Fibroblast of gingiva (primary cell): ENCODE measurements around the gene USP12.
"Not testable (repeated sequence)": the region's sequence is repeated elsewhere in the genome, so short reads cannot be mapped to it uniquely, and the experiment has no call there.

Source experiments
- DNase-seq: peaks from one replicate; pipeline ENCODE4 v3.0.0-alpha.2; 2011; ENCODE audit warnings: low read depth

The USP12 gene

GRCh38 chr13:27073186-27073585, 98.4 kb downstream of the USP12 start:
- DNase-seq = no peak

DNA sequence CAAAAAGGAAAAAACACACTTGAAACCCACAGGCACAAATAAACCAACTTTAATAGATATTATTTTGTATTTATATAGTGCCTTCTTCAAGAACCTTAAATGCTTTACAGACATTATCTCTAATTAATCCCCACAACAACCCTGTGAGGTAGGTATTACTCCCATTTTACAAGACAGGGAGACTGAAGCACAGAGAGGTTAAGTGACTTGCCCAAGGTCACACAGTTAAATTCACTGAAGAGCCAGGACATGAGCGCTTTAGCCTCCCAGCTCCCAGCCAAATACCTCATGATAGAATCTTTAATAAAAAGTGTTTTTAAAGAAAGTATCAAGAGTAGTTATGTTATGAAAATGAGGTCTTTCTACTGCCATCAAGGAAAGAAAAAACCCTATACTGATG, 105.5 kb downstream of the USP12 start:
- DNase-seq = not testable (repeated sequence)

- DNase-seq = no peak
These were observed 106.0 kb downstream of the USP12 start for GRCh38 chr13:27065582-27065981.

DNA sequence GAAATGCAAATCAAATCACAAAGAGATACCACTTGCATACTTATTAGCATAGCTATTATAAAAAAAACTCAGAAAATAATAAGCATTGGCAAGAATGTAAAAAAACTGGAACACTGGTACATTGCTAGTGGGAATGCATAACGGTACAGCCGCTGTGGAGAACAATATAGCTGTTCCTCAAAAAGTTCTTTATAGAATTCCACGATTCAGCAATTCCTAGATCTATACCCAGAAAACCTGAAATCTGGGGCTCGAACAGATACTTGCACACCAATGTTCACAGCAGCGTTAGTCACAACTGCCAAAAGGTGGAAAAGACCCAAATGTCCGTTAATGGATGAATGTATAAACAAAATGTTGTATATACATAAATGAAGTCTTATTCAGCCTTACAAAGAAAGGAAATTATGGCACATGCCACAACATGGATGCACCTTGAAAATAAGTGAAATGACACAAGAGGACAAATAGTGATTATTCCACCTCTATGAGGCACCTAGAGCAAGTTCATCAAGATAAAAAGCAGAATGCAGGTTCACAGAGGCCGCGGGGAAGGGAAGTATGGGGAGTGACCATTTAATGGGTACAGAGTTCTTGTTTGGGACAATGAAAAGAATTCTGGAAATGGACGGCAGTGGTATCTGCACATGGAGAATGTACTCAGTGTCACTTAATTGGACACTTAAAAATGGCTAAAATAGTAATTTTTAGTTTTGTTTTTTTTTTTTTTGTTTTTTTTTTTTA, 107.2 kb downstream of the USP12 start:
- DNase-seq = no peak

- DNase-seq = no peak
These were observed 113.8 kb downstream of the USP12 start for GRCh38 chr13:27057817-27058216.

DNA sequence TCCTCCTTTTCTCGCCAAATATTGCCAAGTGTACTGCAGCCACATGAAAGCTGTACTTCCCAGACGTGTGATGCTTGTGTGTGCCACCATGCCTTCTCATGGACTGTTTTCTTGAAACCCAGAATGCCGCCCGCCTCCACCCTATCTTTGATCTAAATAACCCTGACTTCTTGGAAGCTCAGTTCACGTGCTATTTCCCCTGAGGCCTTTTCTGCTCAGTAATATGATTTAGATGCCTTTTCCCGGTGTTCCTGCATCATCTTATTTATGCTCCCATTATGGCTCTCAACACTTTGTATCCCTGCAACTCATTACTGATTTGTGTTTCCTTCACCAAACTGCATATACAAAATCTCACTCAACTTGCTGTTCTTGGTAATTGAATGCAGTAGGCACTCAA, 116.1 kb downstream of the USP12 start:
- DNase-seq = no peak

DNA sequence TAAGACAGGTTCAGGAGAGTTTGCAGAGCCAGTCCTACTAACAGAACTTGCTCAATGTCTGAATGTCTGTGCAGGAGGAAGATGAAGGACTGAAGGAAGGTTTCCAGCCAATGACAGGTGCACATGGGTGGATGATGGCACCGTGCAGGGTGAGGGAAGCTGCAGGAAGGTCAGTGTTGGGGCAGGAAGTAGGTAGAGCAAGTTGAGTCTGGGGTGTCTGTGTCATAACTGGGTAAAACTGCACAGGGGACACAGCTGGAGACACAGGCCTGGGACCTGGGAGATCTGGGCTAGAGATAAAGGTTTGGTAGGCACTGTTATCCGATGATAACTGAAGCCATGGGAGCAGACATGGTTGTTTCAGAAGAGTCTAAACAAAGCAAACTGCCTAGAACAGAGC, 116.9 kb downstream of the USP12 start:
- no peak for DNase-seq

DNA sequence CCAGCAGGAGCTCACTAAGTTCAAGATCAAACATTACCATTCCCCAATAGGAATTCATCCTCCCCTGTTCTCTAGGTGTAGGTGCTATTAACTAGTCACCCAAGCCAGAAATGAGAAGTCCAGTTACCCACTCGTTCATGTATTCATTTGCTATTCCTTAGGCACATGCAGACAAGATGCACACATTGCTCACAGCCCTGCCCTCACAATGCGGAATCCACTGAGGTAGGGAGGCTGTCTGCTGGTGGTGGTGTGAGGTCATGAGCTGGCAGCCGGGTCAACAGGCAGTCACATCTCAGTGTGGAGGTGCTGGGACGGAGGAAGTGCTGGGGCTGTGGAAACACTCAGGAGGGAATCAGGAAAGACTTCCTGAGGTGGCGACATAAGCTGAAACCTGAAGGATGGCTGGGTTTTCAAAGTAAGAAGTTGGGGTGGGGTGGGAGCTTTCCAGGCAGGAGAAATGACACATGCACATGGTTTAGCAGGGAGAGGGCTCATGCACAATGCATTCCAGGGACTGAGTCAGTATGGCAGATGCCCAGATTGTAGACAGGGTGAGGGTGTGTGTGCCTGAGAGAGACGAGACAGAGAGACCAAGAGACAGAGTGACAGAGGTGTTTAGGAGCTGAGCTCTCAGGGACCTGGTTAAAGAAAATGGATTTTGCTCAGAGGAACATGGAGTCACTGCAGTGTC, 117.6 kb downstream of the USP12 start:
- DNase-seq = peak; percentile 71

DNA sequence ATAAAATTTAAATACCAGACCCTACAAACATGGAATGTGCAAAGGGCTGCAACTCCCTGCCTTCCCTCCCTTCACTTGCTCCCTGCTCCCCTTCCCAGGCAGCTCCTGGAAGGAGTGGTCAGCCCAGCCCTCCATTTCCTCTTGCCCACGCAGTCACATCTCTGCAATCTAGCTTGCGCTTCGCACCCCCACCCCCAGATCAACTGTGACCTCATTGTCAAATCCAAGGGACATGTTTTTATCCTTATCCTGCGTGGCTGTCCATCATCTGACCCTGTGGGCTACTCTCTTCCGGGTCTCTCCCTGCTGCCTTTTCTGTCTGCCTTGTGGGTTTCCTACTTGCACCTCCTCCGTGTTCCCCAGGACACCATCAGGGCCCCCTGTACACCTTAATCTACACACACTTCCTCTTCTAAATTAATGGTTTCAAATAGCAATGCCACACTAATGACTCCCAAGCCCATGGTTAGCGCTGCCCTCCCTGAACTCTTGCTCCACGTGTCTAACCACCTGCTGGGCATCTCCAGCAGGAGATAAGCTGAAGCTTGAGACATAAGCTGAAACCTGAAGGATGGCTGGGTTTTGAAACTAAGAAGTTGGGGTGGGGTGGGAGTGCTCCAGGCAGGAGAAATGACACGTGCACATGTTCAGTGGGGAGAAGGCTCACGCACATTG, 118.3 kb downstream of the USP12 start:
- no peak for DNase-seq

- DNase-seq = no peak
These were observed 118.9 kb downstream of the USP12 start for GRCh38 chr13:27052551-27053208.

DNA sequence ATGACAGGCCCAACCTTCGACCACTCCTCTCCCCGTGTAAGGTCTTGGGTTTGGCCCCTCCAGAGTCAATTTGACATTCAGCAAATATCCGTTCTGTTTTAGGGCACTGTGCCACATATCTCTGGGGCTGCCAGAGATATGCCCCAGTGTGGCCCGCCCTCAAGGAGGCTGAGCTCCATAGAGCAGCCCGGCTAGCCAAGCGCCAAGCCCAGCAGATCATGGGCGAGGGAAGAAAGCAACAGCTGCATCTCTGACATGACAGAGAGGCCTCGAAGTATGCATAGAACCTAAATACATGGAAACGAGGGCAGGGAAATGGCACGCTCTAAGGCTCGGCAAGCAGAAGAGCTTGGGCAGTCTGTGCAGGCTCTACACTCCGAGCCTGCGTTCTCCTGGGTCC, 124.5 kb downstream of the USP12 start:
- no peak for DNase-seq

DNA sequence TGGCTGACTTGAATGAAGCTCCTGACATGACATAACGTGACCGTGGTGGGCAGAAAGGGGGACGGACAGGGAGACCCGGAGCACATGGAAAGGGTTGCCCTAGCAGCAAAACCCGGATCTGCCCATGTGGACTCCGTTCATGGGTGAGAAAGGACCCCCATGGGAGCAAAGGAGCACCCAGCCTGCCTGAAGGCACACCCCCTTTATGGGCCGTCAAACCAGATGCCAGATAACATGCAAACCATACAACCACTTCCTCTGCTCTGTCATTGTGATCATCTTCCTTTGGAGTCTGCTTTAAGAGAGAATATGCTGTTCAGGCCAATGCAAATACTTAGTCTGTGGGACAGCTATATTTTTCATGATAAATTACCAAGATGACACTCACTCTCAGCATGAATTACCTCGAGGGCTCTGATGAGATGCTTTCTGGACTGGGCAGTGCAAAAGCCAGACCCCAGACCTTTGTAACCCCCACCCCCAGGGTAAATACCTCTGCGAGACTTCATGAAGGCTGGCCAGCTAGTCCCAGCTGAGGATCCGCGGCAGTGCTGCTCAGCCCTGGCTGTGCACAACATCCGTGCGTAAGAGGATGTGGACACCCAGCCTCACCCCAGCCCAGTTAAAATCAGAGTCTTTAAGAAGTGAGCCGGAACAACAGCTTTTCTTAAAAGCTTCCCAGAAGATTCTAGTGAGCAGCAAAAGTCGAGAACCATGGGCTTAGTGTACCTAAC, 126.6 kb downstream of the USP12 start:
- DNase-seq = no peak

- DNase-seq = peak; percentile 98
These were observed 128.6 kb downstream of the USP12 start for GRCh38 chr13:27043013-27043412.

- DNase-seq = no peak
These were observed 130.3 kb downstream of the USP12 start for GRCh38 chr13:27041341-27041740.

- no peak for DNase-seq
These were observed 130.8 kb downstream of the USP12 start for GRCh38 chr13:27040826-27041108.

GRCh38 chr13:27039171-27039701, 132.4 kb downstream of the USP12 start:
- no peak for DNase-seq

- DNase-seq = peak; percentile 34
These were observed 133.3 kb downstream of the USP12 start for GRCh38 chr13:27038323-27038722.

DNA sequence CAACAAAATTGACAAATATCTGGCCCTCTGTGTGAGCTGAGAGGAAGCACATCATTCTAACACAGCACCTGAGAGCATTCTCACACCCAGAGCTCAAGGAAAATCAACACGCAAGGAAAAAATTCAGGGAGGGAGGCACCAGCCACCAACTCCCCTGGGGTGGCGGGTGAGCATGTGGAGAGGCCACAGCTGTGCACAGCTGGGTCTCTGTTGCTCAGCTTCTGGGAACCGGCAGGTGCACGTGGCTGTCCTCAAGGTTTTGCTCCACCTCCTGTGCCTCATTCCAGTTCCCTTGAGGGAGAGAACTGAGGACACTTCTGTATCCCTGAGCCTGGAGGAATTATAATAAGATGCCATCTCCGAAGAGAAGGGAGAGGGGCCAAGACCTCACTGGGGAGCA, 134.0 kb downstream of the USP12 start:
- DNase-seq = no peak

DNA sequence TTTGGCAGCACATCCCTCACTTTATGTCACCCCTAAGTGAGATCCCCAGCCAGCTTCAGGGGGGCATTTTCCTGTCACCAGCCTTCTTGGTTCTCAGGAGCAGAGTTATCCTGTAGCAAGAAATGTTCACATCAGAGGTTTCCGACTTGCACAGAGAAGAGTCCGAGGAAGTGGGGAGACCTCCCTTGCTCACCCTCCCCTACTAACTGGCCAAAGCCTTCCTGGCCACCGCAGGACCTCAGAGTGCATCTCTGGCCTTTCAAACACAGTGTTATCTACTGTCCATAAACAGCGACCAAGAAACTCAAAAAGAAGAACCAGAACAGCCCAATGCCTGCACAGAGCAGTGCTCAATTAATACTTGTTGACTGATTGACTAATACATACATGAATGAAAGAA, 134.4 kb downstream of the USP12 start:
- DNase-seq = no peak

GRCh38 chr13:27036236-27036981, 135.2 kb downstream of the USP12 start:
- DNase-seq = peak; percentile 75

GRCh38 chr13:27035892-27036235, 135.7 kb downstream of the USP12 start:
- no peak for DNase-seq
